ELR (cell line): ENCODE data around the gene PMPCA.
"Not testable (repeated sequence)": the region's sequence is repeated elsewhere in the genome, so short reads cannot be mapped to it uniquely, and the experiment has no call there.

Experiments used
- DNase-seq: peaks from one replicate; pipeline ENCODE4 v3.0.0-alpha.2; 2015; ENCODE audit warnings: low read depth

Gene PMPCA

GRCh38 chr9:136394312-136395019 lies 16.0 kb upstream of the PMPCA start:
- DNase-seq = no peak

- no peak for DNase-seq
Observed at GRCh38 chr9:136395020-136395340, 15.5 kb upstream of the PMPCA start.

- no peak for DNase-seq
Observed at GRCh38 chr9:136395345-136396218, 14.9 kb upstream of the PMPCA start.

GRCh38 chr9:136396219-136396515 lies 14.3 kb upstream of the PMPCA start:
- DNase-seq = no peak

GRCh38 chr9:136397643-136398042 lies 12.8 kb upstream of the PMPCA start:
- DNase-seq = no peak

- no peak for DNase-seq
Observed at GRCh38 chr9:136398286-136398685, 12.2 kb upstream of the PMPCA start.

GRCh38 chr9:136399176-136400037 lies 11.1 kb upstream of the PMPCA start:
- peak; percentile 47 for DNase-seq

- DNase-seq = peak; percentile 89
Observed at GRCh38 chr9:136400038-136400834, 10.2 kb upstream of the PMPCA start, which contains the start of gene SNAPC4. SNAPC4 (minus strand) TSS chr9:136400170; CDS start chr9:136398428, 1,742 bp downstream.

GRCh38 chr9:136401173-136401922 lies 9.1 kb upstream of the PMPCA start:
- DNase-seq = peak; percentile 59

- DNase-seq = no peak
Observed at GRCh38 chr9:136402067-136402466, 8.4 kb upstream of the PMPCA start.

GRCh38 chr9:136403538-136403914 lies 6.9 kb upstream of the PMPCA start:
- no peak for DNase-seq

GRCh38 chr9:136403915-136404800 lies 6.3 kb upstream of the PMPCA start:
- no peak for DNase-seq

GRCh38 chr9:136404801-136405136 lies 5.7 kb upstream of the PMPCA start:
- no peak for DNase-seq

- DNase-seq = no peak
Observed at GRCh38 chr9:136405481-136405880, 5.0 kb upstream of the PMPCA start.

- DNase-seq = not testable (repeated sequence)
Observed at GRCh38 chr9:136405904-136406303, 4.6 kb upstream of the PMPCA start.

- not testable (repeated sequence) for DNase-seq
Observed at GRCh38 chr9:136407061-136407460, 3.4 kb upstream of the PMPCA start.

GRCh38 chr9:136407911-136408310 lies 2.5 kb upstream of the PMPCA start:
- no peak for DNase-seq

- peak; percentile 66 for DNase-seq
Observed at GRCh38 chr9:136409557-136410455, 652 bp upstream of the PMPCA start.

GRCh38 chr9:136411378-136411777 lies 920 bp downstream of the PMPCA start:
- DNase-seq = no peak
